WTC11 (cell line): ENCODE data around the gene COA8.

Experiments
- CTCF ChIP-seq: fragments of 200-600 bp; IDR thresholded peaks from 2 replicates; pipeline ENCODE4 v1.8.0; 2022; ENCODE audit warnings: antibody characterized with exemption
- E2F5 ChIP-seq: sonication (generic); formaldehyde crosslinking; IDR thresholded peaks from 2 replicates; pipeline ENCODE4 v1.8.1; 2022; ENCODE audit warnings: mild to moderate bottlenecking, moderate library complexity, missing genetic modification reagents
- ELF4 ChIP-seq: sonication (generic); formaldehyde crosslinking; IDR thresholded peaks from 2 replicates; pipeline ENCODE4 v1.8.1; 2022; ENCODE audit warnings: low read depth, mild to moderate bottlenecking, moderate library complexity, missing genetic modification reagents
- FOXK1 ChIP-seq: sonication (generic); formaldehyde crosslinking; IDR thresholded peaks from 2 replicates; pipeline ENCODE4 v1.8.0; 2022; ENCODE audit warnings: mild to moderate bottlenecking, moderate library complexity, missing genetic modification reagents
- HMGXB4 ChIP-seq: sonication (generic); formaldehyde crosslinking; IDR thresholded peaks from 2 replicates; pipeline ENCODE4 v1.8.1; 2023; ENCODE audit warnings: mild to moderate bottlenecking, moderate library complexity, missing genetic modification reagents
- NFYB ChIP-seq: sonication (generic); formaldehyde crosslinking; conservative IDR thresholded peaks from 2 replicates; pipeline ENCODE4 v1.8.0; 2022; ENCODE audit warnings: low read depth, missing genetic modification reagents
- PREB ChIP-seq: sonication (generic); formaldehyde crosslinking; IDR thresholded peaks from 2 replicates; pipeline ENCODE4 v1.8.1; 2022; ENCODE audit warnings: mild to moderate bottlenecking, missing genetic modification reagents, moderate library complexity, borderline replicate concordance
- SP1 ChIP-seq: sonication (generic); formaldehyde crosslinking; conservative IDR thresholded peaks from 2 replicates; pipeline ENCODE4 v1.8.1; 2022; ENCODE audit warnings: missing genetic modification reagents
- STAT6 ChIP-seq: sonication (generic); formaldehyde crosslinking; conservative IDR thresholded peaks from 2 replicates; pipeline ENCODE4 v1.8.1; 2023; ENCODE audit warnings: mild to moderate bottlenecking, low read depth, missing genetic modification reagents, moderate library complexity
- ZNF121 ChIP-seq: sonication (generic); formaldehyde crosslinking; IDR thresholded peaks from 2 replicates; pipeline ENCODE4 v1.8.0; 2023; ENCODE audit warnings: missing genetic modification reagents
- ZNF281 ChIP-seq: sonication (generic); formaldehyde crosslinking; IDR thresholded peaks from 2 replicates; pipeline ENCODE4 v1.8.0; 2023; ENCODE audit warnings: mild to moderate bottlenecking, missing genetic modification reagents

GRCh38 chr14:103628684-103629502, 66.1 kb downstream of the COA8 start, which contains the start of gene KLC1:
- TF ChIP-seq SP1 (CRISPR knock-in tag) (peak; percentile 77), ZNF121 (CRISPR knock-in tag) (no peak), CTCF (no peak), FOXK1 (CRISPR knock-in tag) (peak; percentile 90), HMGXB4 (CRISPR knock-in tag) (peak; percentile 39), PREB (CRISPR knock-in tag) (no peak), NFYB (no peak), STAT6 (CRISPR knock-in tag) (no peak), ELF4 (no peak), E2F5 (CRISPR knock-in tag) (peak; percentile 61), ZNF281 (CRISPR knock-in tag) (no peak)
